IMR-90 (cell line): Measurements from ENCODE around the gene UBXN11. TPM values are rescaled to one million over a fixed set of nuclear protein-coding genes. Genes with fewer than 3 reads are reported as not detected.

Source experiments
- ATAC-seq: fragments of 200-7000 bp; cut with Tn5 transposase; 2 replicates; pipeline ENCODE4 v1.9.1; 2020; ENCODE audit warnings: low read depth, mild to moderate bottlenecking, moderate library complexity
- BruUV-seq: library from RNA; stranded (reverse); fragments of 400-500 nt; replicated peaks from 2 replicates; lab custom pipeline; 2021; lab: Mats Ljungman, UMichigan
- CTCF ChIA-PET: fragments of 300-600 bp; formaldehyde crosslinking; extraction: SDS; loops from one replicate; lab custom pipeline; 2021; ENCODE audit warnings: antibody characterized with exemption; lab: Yijun Ruan, JAX
- POLR2A ChIA-PET: fragments of 300-600 bp; sonication (Branson Sonifier 250); formaldehyde crosslinking; loops from one replicate; lab custom pipeline; 2022; ENCODE audit warnings: antibody characterized with exemption; ENCODE audit not compliant: unreplicated experiment; lab: Charles Lee
- DNase-seq: peaks from one replicate; pipeline ENCODE4 v3.0.0; 2013
- H2AFZ ChIP-seq: replicated peaks from 2 replicates; pipeline ENCODE3; 2013; ENCODE audit warnings: low read length, mild to moderate bottlenecking; ENCODE audit not compliant: poor library complexity
- H2AK5ac ChIP-seq: 2 replicates; pipeline ENCODE4 v1.6.1; 2013; ENCODE audit warnings: low read depth, low read length, inconsistent platforms
- H2AK9ac ChIP-seq: replicated peaks from 2 replicates; pipeline ENCODE3; 2013; ENCODE audit warnings: mild to moderate bottlenecking, low read depth, low read length, moderate library complexity; ENCODE audit not compliant: poor library complexity
- H2BK120ac ChIP-seq: 2 replicates; pipeline ENCODE4 v1.6.1; 2013; ENCODE audit warnings: low read depth, low read length, inconsistent platforms
- H2BK15ac ChIP-seq: 3 replicates; pipeline ENCODE4 v1.6.1; 2013; ENCODE audit warnings: low read depth, low read length, inconsistent platforms
- H2BK20ac ChIP-seq: 2 replicates; pipeline ENCODE4 v1.6.1; 2013; ENCODE audit warnings: low read depth, mild to moderate bottlenecking, inconsistent platforms, low read length, moderate library complexity
- H2BK5ac ChIP-seq: 2 replicates; pipeline ENCODE4 v1.6.1; 2013; ENCODE audit warnings: mild to moderate bottlenecking, low read depth, low read length, inconsistent platforms; ENCODE audit not compliant: poor library complexity, severe bottlenecking
- H3K14ac ChIP-seq: replicated peaks from 2 replicates; pipeline ENCODE4 v1.6.1; 2013; ENCODE audit warnings: low read depth, low read length, inconsistent platforms
- H3K18ac ChIP-seq: 2 replicates; pipeline ENCODE4 v1.6.1; 2013; ENCODE audit warnings: low read depth, low read length, control low read depth
- H3K23ac ChIP-seq: 2 replicates; pipeline ENCODE4 v1.6.1; 2013; ENCODE audit warnings: low read depth, low read length, inconsistent platforms
- H3K27ac ChIP-seq: 2 replicates; pipeline ENCODE4 v1.5.1; 2013; ENCODE audit warnings: mild to moderate bottlenecking, control low read depth, low read length; ENCODE audit not compliant: insufficient read depth
- H3K27me3 ChIP-seq: 2 replicates; pipeline ENCODE4 v1.6.1; 2013; ENCODE audit warnings: low read length; ENCODE audit not compliant: control insufficient read depth, insufficient read depth
- H3K36me3 ChIP-seq: 2 replicates; pipeline ENCODE4 v1.6.1; 2013; ENCODE audit warnings: low read length, mixed read lengths; ENCODE audit not compliant: control insufficient read depth, insufficient read depth
- H3K4ac ChIP-seq: 2 replicates; pipeline ENCODE4 v1.6.1; 2013; ENCODE audit warnings: low read depth, low read length, inconsistent platforms
- H3K4me1 ChIP-seq: 2 replicates; pipeline ENCODE4 v1.6.1; 2013; ENCODE audit warnings: low read length, mixed read lengths; ENCODE audit not compliant: control insufficient read depth, insufficient read depth
- H3K4me2 ChIP-seq: 2 replicates; pipeline ENCODE4 v1.6.1; 2013; ENCODE audit warnings: low read depth, mild to moderate bottlenecking, control low read depth, low read length, moderate library complexity
- H3K4me3 ChIP-seq: 2 replicates; pipeline ENCODE4 v1.5.1; 2013; ENCODE audit warnings: low read depth, mild to moderate bottlenecking, control low read depth, low read length, moderate library complexity; ENCODE audit not compliant: insufficient read depth
- H3K56ac ChIP-seq: 2 replicates; pipeline ENCODE4 v1.6.1; 2013; ENCODE audit warnings: low read length, inconsistent platforms; ENCODE audit not compliant: insufficient read depth; ENCODE audit errors: extremely low read depth
- H3K79me1 ChIP-seq, 2 experiments: 2 replicates each; pipeline ENCODE4 v1.6.1; 2013; ENCODE audit warnings: low read length in 2 of 2, inconsistent platforms in 1 of 2, low read depth in 1 of 2
- H3K9ac ChIP-seq: 2 replicates; pipeline ENCODE4 v1.6.1; 2013; ENCODE audit warnings: low read depth, low read length, control low read depth
- H3K9me1 ChIP-seq: 2 replicates; pipeline ENCODE4 v1.6.1; 2013; ENCODE audit warnings: low read length, inconsistent platforms; ENCODE audit not compliant: insufficient read depth
- H3K9me3 ChIP-seq: 2 replicates; pipeline ENCODE4 v1.6.1; 2013; ENCODE audit warnings: low read length; ENCODE audit not compliant: control insufficient read depth, insufficient read depth
- H4K20me1 ChIP-seq: 2 replicates; pipeline ENCODE4 v1.6.1; 2013; ENCODE audit warnings: low read length, inconsistent platforms; ENCODE audit not compliant: insufficient read depth
- H4K5ac ChIP-seq: 2 replicates; pipeline ENCODE4 v1.6.1; 2013; ENCODE audit warnings: mild to moderate bottlenecking, low read depth, low read length, control low read depth
- H4K8ac ChIP-seq, 2 experiments: 2 replicates each; pipeline ENCODE4 v1.6.1; 2013; ENCODE audit warnings: low read depth in 2 of 2, low read length in 2 of 2, control low read depth in 1 of 2, inconsistent platforms in 1 of 2
- H4K91ac ChIP-seq: 2 replicates; pipeline ENCODE4 v1.6.1; 2013; ENCODE audit warnings: low read depth, low read length, inconsistent platforms; ENCODE audit not compliant: insufficient read depth
- BHLHE40 ChIP-seq: fragments of 150-350 bp; IDR thresholded peaks from 2 replicates; pipeline ENCODE4 v1.6.1; 2016; ENCODE audit warnings: mild to moderate bottlenecking, low read depth, low read length
- CEBPB ChIP-seq: IDR thresholded peaks from 2 replicates; pipeline ENCODE4 v1.6.1; 2012; ENCODE audit warnings: low read depth, low read length, improper control_type of control experiment
- CHD1 ChIP-seq: IDR thresholded peaks from 2 replicates; pipeline ENCODE4 v1.6.1; 2012; ENCODE audit warnings: low read depth, low read length, improper control_type of control experiment
- NFE2L2 ChIP-seq: fragments of 150-350 bp; IDR thresholded peaks from 2 replicates; pipeline ENCODE4 v1.6.1; 2016; ENCODE audit warnings: low read depth, mild to moderate bottlenecking, low read length
- RAD21 ChIP-seq: IDR thresholded peaks from 2 replicates; pipeline ENCODE4 v1.6.1; 2012; ENCODE audit warnings: low read length, improper control_type of control experiment
- RCOR1 ChIP-seq: IDR thresholded peaks from 2 replicates; pipeline ENCODE4 v1.6.1; 2012; ENCODE audit warnings: mild to moderate bottlenecking, low read length, improper control_type of control experiment; ENCODE audit not compliant: insufficient replicate concordance
- RFX5 ChIP-seq: IDR thresholded peaks from 2 replicates; pipeline ENCODE4 v1.8.0; 2012; ENCODE audit warnings: low read depth, mild to moderate bottlenecking, low read length, moderate library complexity
- SMC3 ChIP-seq: fragments of 150-350 bp; IDR thresholded peaks from 2 replicates; pipeline ENCODE4 v1.6.1; 2016; ENCODE audit warnings: low read depth, mild to moderate bottlenecking, antibody characterized with exemption, low read length, moderate library complexity
- WGBS, 2 experiments: methylation state at CpG; one replicate each; pipeline versions ENCODE4 v1.1.5 to v1.1.7; 2013; ENCODE audit warnings: missing lambda C conversion rate in 2 of 2; ENCODE audit not compliant: insufficient read length in 1 of 2; ENCODE audit errors: extremely low coverage in 2 of 2; 5-methylcytosine and 5-hydroxymethylcytosine counted together
- dilution Hi-C: fragments of 300-500 bp; cut with HindIII; formaldehyde crosslinking; loops from one replicate; pipeline ENCODE4 v1.14.3; 2018; ENCODE audit warnings: low sequenced_read_pairs; ENCODE audit not compliant: unreplicated experiment
- in situ Hi-C: fragments of 300-500 bp; cut with MboI; formaldehyde crosslinking; loops from 3 replicates; pipeline ENCODE4 v1.14.3; 2019; ENCODE audit warnings: low sequenced_read_pairs, inconsistent platforms, mixed read lengths
- intact Hi-C: fragments of 100-400 bp; cut with micrococcal nuclease; formaldehyde crosslinking; loops from 2 replicates; pipeline ENCODE4 v1.10.0; 2022
- polyA plus RNA-seq, 3 experiments: library from polyadenylated mRNA; depleted of rRNA; stranded (reverse); fragments of >200 nt; gene quantifications; 2 replicates each; pipeline ENCODE4 v1.2.3, GENCODE V29; 2012; ENCODE audit warnings: low replicate concordance in 1 of 3
- total RNA-seq: library from RNA; depleted of rRNA; stranded (reverse); fragments of >200 nt; gene quantifications from 2 replicates; pipeline ENCODE4 v1.2.3, GENCODE V29; 2012
- TF ChIP-seq, protein P1 (sequence below): conservative IDR thresholded peaks from 2 replicates; pipeline ENCODE4 v1.5.1; 2012; ENCODE audit warnings: mild to moderate bottlenecking, low read depth, low read length, improper control_type of control experiment
- TF ChIP-seq, protein P2 (sequence below): fragments of 150-350 bp; IDR thresholded peaks from 2 replicates; pipeline ENCODE4 v1.6.1; 2016; ENCODE audit warnings: low read depth, mild to moderate bottlenecking, low read length, moderate library complexity, borderline replicate concordance
- TF ChIP-seq, protein P3 (sequence below): fragments of 150-350 bp; IDR thresholded peaks from 2 replicates; pipeline ENCODE4 v1.6.1; 2017; ENCODE audit warnings: mild to moderate bottlenecking, antibody characterized with exemption, low read length, low read depth

UBXN11 gene
- total and polyA plus RNA-seq, 2 of the 4 experiments (the other 2 are of a cell fraction), result 5.2 to 17.0 TPM

DNA sequence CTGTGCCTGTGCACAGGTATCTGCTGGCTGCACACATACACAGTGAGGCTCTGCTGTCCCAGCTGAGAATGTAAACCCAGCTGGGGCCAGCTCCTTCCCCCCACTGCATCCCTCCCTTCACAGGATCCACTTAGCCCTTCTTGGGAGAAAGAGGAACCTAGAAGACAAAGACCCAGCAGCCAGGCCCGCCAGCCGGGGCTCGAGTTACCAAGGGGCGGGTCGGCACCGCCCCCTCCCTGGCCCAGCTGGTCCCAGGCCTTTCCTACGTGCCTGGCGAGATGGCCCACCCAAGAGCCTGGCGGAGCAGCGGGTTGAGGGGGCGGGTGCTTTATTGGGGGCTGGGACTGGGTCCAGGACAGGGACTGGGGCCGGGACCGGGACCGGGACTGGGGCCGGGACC, 24.5 kb downstream of the UBXN11 start:
- Histone ChIP-seq H2BK20ac (no peak overlapping the region), H2BK15ac (peak overlapping the region; percentile 18; the same call in 1 of the 3 replicates), H3K23ac (peak overlapping the region; percentile 54; the same call in 1 of the 2 replicates), H4K20me1 (peaks cover 44% of the 10 kb centered on the region), H2AK5ac (peak overlapping the region; percentile 73), H3K79me1 (peaks cover 23 to 80% of the 10 kb centered on the region in 2 experiments), H2BK120ac (0 out of 2 replicates have a peak overlapping the region, but pooled peaks have one; percentile 4), H3K9me3 (no peaks in the 10 kb centered on the region), H4K5ac (peak overlapping the region; percentile 47), H3K18ac (peak overlapping the region; percentile 25), H3K4ac (peak overlapping the region; percentile 98), H3K9me1 (peaks cover 51% of the 10 kb centered on the region), H3K27me3 (no peaks in the 10 kb centered on the region), H4K91ac (peak overlapping the region; percentile 77), H3K4me1 (peaks cover 59% of the 10 kb centered on the region), H3K14ac (peak overlapping the region; percentile 74; the same call in 1 of the 2 replicates), H3K36me3 (peaks cover 24% of the 10 kb centered on the region), H3K4me3 (peak overlapping the region; percentile 89), H4K8ac (peak overlapping the region; percentile 7 to 69), H3K9ac (peak overlapping the region; percentile 21), H3K56ac (peak overlapping the region; percentile 53; the same call in 1 of the 2 replicates), H3K4me2 (peak overlapping the region; percentile 96), H2AK9ac (peak overlapping the region; percentile 90), H2AFZ (peak overlapping the region; percentile 60), H2BK5ac (peak overlapping the region; percentile 98), H3K27ac (peak overlapping the region; percentile 95)
- in situ Hi-C loops (no loop called here), dilution Hi-C loops (no loop called here), intact Hi-C loops (no loop called here)
- ATAC-seq (peak; percentile 3; the same call in 1 of the 2 replicates), DNase-seq (peak; percentile 70)
- TF ChIP-seq, protein P1, sequence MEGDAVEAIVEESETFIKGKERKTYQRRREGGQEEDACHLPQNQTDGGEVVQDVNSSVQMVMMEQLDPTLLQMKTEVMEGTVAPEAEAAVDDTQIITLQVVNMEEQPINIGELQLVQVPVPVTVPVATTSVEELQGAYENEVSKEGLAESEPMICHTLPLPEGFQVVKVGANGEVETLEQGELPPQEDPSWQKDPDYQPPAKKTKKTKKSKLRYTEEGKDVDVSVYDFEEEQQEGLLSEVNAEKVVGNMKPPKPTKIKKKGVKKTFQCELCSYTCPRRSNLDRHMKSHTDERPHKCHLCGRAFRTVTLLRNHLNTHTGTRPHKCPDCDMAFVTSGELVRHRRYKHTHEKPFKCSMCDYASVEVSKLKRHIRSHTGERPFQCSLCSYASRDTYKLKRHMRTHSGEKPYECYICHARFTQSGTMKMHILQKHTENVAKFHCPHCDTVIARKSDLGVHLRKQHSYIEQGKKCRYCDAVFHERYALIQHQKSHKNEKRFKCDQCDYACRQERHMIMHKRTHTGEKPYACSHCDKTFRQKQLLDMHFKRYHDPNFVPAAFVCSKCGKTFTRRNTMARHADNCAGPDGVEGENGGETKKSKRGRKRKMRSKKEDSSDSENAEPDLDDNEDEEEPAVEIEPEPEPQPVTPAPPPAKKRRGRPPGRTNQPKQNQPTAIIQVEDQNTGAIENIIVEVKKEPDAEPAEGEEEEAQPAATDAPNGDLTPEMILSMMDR, result no peak
- TF ChIP-seq CEBPB, result no peak
- TF ChIP-seq, protein P2, sequence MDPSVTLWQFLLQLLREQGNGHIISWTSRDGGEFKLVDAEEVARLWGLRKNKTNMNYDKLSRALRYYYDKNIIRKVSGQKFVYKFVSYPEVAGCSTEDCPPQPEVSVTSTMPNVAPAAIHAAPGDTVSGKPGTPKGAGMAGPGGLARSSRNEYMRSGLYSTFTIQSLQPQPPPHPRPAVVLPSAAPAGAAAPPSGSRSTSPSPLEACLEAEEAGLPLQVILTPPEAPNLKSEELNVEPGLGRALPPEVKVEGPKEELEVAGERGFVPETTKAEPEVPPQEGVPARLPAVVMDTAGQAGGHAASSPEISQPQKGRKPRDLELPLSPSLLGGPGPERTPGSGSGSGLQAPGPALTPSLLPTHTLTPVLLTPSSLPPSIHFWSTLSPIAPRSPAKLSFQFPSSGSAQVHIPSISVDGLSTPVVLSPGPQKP, result no peak
- TF ChIP-seq RCOR1, result no peak
- no peak for TF ChIP-seq RFX5
- TF ChIP-seq BHLHE40, result no peak
- no peak for TF ChIP-seq CHD1
- TF ChIP-seq NFE2L2, result no peak
- TF ChIP-seq SMC3, result no peak
- TF ChIP-seq, protein P3, sequence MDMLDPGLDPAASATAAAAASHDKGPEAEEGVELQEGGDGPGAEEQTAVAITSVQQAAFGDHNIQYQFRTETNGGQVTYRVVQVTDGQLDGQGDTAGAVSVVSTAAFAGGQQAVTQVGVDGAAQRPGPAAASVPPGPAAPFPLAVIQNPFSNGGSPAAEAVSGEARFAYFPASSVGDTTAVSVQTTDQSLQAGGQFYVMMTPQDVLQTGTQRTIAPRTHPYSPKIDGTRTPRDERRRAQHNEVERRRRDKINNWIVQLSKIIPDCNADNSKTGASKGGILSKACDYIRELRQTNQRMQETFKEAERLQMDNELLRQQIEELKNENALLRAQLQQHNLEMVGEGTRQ, result no peak
- TF ChIP-seq RAD21, result no peak
- CTCF ChIA-PET, result no interaction called here
- POLR2A ChIA-PET, result interaction anchor here (0.6 kb wide), 1 partner anchor 27 kb away, joined by 9 read pairs; no protein-coding TSS in a partner anchor
- 0% methylated on average over 4 of the region's 15 CpGs; no CpG with 5 or more reads in 1 of the 2 experiments for WGBS, 2 experiments
- no TSS peak for BruUV-seq
